HEK293T (cell line): ENCODE results near the gene XPO1.

Source experiments
- CTCF ChIA-PET: fragments of 350-600 bp; formaldehyde crosslinking; extraction: SDS; loops from one replicate; lab custom pipeline; 2021; ENCODE audit warnings: antibody characterized with exemption, inconsistent platforms; lab: Yijun Ruan, JAX
- POLR2A ChIA-PET: fragments of 350-600 bp; formaldehyde crosslinking; extraction: SDS; loops from one replicate; lab custom pipeline; 2020; ENCODE audit warnings: antibody characterized with exemption, inconsistent platforms; lab: Yijun Ruan, JAX
- DNase-seq: peaks from one replicate; pipeline ENCODE4 v3.0.0; 2012; ENCODE audit warnings: mixed read lengths; ENCODE audit errors: extremely low spot score
- ARNT ChIP-seq: fragments of 450-650 bp; IDR thresholded peaks from 2 replicates; pipeline ENCODE4 v1.6.1; 2017; ENCODE audit warnings: mild to moderate bottlenecking
- BHLHE40 ChIP-seq: fragments of 450-650 bp; IDR thresholded peaks from 2 replicates; pipeline ENCODE4 v1.6.1; 2016; ENCODE audit warnings: mild to moderate bottlenecking, moderate library complexity, borderline replicate concordance
- CTBP1 ChIP-seq: fragments of 450-650 bp; IDR thresholded peaks from 2 replicates; pipeline ENCODE4 v1.6.1; 2016; ENCODE audit warnings: borderline replicate concordance
- ELF4 ChIP-seq: fragments of 450-650 bp; IDR thresholded peaks from 2 replicates; pipeline ENCODE4 v1.6.1; 2017; ENCODE audit warnings: antibody characterized with exemption
- FOXA1 ChIP-seq: fragments of 450-650 bp; IDR thresholded peaks from 2 replicates; pipeline ENCODE4 v1.6.1; 2016; ENCODE audit warnings: mild to moderate bottlenecking
- FOXK2 ChIP-seq: fragments of 450-650 bp; IDR thresholded peaks from 2 replicates; pipeline ENCODE4 v1.6.1; 2016; ENCODE audit warnings: mild to moderate bottlenecking
- FOXM1 ChIP-seq: fragments of 450-650 bp; IDR thresholded peaks from 2 replicates; pipeline ENCODE4 v1.6.1; 2017; ENCODE audit warnings: mild to moderate bottlenecking, borderline replicate concordance
- HDGF ChIP-seq: fragments of 450-650 bp; IDR thresholded peaks from 2 replicates; pipeline ENCODE4 v1.6.1; 2017; ENCODE audit warnings: antibody characterized with exemption, borderline replicate concordance
- L3MBTL2 ChIP-seq: fragments of 450-650 bp; conservative IDR thresholded peaks from 2 replicates; pipeline ENCODE4 v1.6.1; 2016; ENCODE audit warnings: mild to moderate bottlenecking
- LEF1 ChIP-seq: fragments of 450-650 bp; IDR thresholded peaks from 2 replicates; pipeline ENCODE4 v1.6.1; 2017; ENCODE audit warnings: mild to moderate bottlenecking, borderline replicate concordance
- NFRKB ChIP-seq: fragments of 450-650 bp; IDR thresholded peaks from 2 replicates; pipeline ENCODE4 v1.6.1; 2016; ENCODE audit warnings: mild to moderate bottlenecking, moderate library complexity
- PKNOX1 ChIP-seq: fragments of 450-650 bp; IDR thresholded peaks from 2 replicates; pipeline ENCODE4 v1.6.1; 2016
- SP1 ChIP-seq: fragments of 450-650 bp; IDR thresholded peaks from 2 replicates; pipeline ENCODE4 v1.6.1; 2017
- SUZ12 ChIP-seq: fragments of 450-650 bp; IDR thresholded peaks from 2 replicates; pipeline ENCODE4 v1.6.1; 2016; ENCODE audit warnings: mild to moderate bottlenecking
- TARDBP ChIP-seq: fragments of 450-650 bp; IDR thresholded peaks from 2 replicates; pipeline ENCODE4 v1.6.1; 2016
- ZNF384 ChIP-seq: fragments of 450-650 bp; IDR thresholded peaks from 2 replicates; pipeline ENCODE4 v1.6.1; 2016

XPO1 gene

GRCh38 chr2:61535449-61535848 is 2.7 kb downstream of the XPO1 start:
- no peak for DNase-seq
- POLR2A ChIA-PET = interaction anchor here (1.2 kb wide), 1 partner anchor 319 kb away, joined by 3 read pairs; no protein-coding TSS in a partner anchor
- CTCF ChIA-PET = interaction anchor here (0.6 kb wide), 1 partner anchor 85 kb away, joined by 3 read pairs; no protein-coding TSS in a partner anchor
- no peak for TF ChIP-seq BHLHE40
- TF ChIP-seq NFRKB = no peak
- TF ChIP-seq FOXK2 = no peak
- no peak for TF ChIP-seq ZNF384
- no peak for TF ChIP-seq ELF4
- no peak for TF ChIP-seq SP1
- no peak for TF ChIP-seq HDGF
- no peak for TF ChIP-seq CTBP1
- TF ChIP-seq PKNOX1 = no peak
- no peak for TF ChIP-seq L3MBTL2
- no peak for TF ChIP-seq FOXA1
- TF ChIP-seq FOXM1 = no peak
- TF ChIP-seq SUZ12 = no peak
- no peak for TF ChIP-seq ARNT
- TF ChIP-seq TARDBP = no peak
- no peak for TF ChIP-seq LEF1

GRCh38 chr2:61534926-61535325 is 3.2 kb downstream of the XPO1 start:
- no peak for DNase-seq
- ChIA-PET POLR2A (interaction anchor here (0.7 to 1.2 kb wide), 2 partner anchors 122 to 320 kb away, joined by 3 read pairs; no protein-coding TSS in a partner anchor), CTCF (interaction anchor here (0.6 kb wide), 1 partner anchor 85 kb away, joined by 3 read pairs; no protein-coding TSS in a partner anchor)
- TF ChIP-seq LEF1 (no peak), FOXK2 (no peak), FOXA1 (no peak), ARNT (no peak), BHLHE40 (no peak), NFRKB (no peak), FOXM1 (no peak), ELF4 (no peak), CTBP1 (no peak), HDGF (no peak), L3MBTL2 (no peak), PKNOX1 (no peak), ZNF384 (no peak), SP1 (no peak), TARDBP (no peak), SUZ12 (no peak)

DNA sequence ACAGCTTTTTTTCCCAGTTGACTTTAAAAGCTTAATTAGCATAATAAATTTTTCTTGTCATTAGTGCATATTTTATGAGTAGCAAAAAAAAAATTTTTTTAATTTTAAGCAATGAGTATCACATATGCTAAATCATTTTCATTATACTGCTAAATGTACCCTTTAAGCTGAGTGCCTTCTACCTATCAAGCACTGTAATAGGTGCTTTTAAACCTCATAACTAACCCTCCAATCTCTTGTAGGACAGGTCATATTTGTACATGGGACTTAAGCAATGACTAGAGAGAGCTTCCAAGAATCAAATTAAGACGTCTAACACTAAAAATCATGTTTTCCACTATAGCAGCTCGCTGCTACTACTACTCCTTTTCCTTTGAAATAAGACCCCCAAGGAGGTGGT is 7.4 kb downstream of the XPO1 start:
- ChIA-PET CTCF (no interaction called here), POLR2A (interaction anchor here (1.9 kb wide), 1 partner anchor 8 kb away, joined by 4 read pairs; the partner anchor contains the start of gene XPO1)
- no peak for DNase-seq
- TF ChIP-seq CTBP1 = no peak
- no peak for TF ChIP-seq FOXM1
- no peak for TF ChIP-seq HDGF
- TF ChIP-seq LEF1 = no peak
- TF ChIP-seq ARNT = no peak
- no peak for TF ChIP-seq SUZ12
- TF ChIP-seq BHLHE40 = no peak
- TF ChIP-seq L3MBTL2 = no peak

- no peak for TF ChIP-seq NFRKB
- no peak for TF ChIP-seq FOXM1
- TF ChIP-seq SP1 = no peak
- no peak for TF ChIP-seq BHLHE40
- TF ChIP-seq FOXK2 = no peak
- TF ChIP-seq FOXA1 = no peak
- no peak for TF ChIP-seq TARDBP
- DNase-seq = no peak
- CTCF ChIA-PET = no interaction called here
- POLR2A ChIA-PET = interaction anchor here (1.9 kb wide), 1 partner anchor 8 kb away, joined by 4 read pairs; the partner anchor contains the start of gene XPO1
Observed at GRCh38 chr2:61529944-61530735, 8.0 kb downstream of the XPO1 start.

- CTCF ChIA-PET = no interaction called here
- TF ChIP-seq FOXA1 (no peak), BHLHE40 (no peak), LEF1 (no peak), FOXM1 (no peak), ZNF384 (no peak), HDGF (no peak), PKNOX1 (no peak), FOXK2 (no peak), SUZ12 (no peak), ARNT (no peak), NFRKB (no peak), SP1 (no peak), L3MBTL2 (no peak)
- POLR2A ChIA-PET = interaction anchor here (0.6 kb wide), 1 partner anchor 117 kb away, joined by 4 read pairs; no protein-coding TSS in a partner anchor
- no peak for DNase-seq
Observed at GRCh38 chr2:61520261-61520660, 17.9 kb downstream of the XPO1 start.
